ENCODE data around the gene INSR. TPM values are rescaled to one million over a fixed set of nuclear protein-coding genes. Genes with fewer than 3 reads are reported as not detected.

The INSR gene
- total RNA-seq, 4 donors from 2014 or later, result 150 to 420 (median 196) TPM

DNA sequence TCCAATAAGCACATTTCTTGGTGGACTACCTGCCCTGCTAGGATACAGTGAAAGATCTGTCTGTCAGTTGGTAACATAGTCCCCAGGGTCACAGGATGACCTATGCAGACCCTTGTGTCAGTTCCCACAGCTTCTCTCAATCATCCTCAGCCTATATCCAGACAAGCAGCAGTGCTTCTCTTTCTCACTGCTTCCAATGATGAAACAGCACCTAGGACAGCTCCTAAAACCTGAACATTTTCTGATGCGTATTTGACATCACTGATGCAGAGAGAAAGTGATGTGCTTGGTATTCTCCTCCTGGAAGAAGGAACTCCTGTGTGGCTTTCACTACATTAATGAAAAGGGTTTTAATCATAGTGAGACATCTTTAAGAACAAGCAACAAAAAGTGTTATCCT lies 181.0 kb downstream of the INSR start:
- DNase-seq (ENCODE audit: low spot score in 2 of 2), result no peak
- TF ChIP-seq CTCF (IDR thresholded peaks at IDR 0.05) (no peak), POLR2A (IDR thresholded peaks at IDR 0.05) (no peak), EP300 (IDR thresholded peaks at IDR 0.05) (no peak)
- WGBS, 2 donors, result 88 to 100% methylated on average over 1 of the region's 1 CpG
- peaks cover 0 to 7% (median 0%) of the 10 kb centered on the region in 4 donors for H3K4me1 ChIP-seq
- H3K4me3 ChIP-seq, result no peak overlapping the region
- H3K27ac ChIP-seq, result no peak overlapping the region
- H3K36me3 ChIP-seq, result peaks cover 0 to 40% (median 0%) of the 10 kb centered on the region in 3 donors
- H3K9me3 ChIP-seq, result peaks cover 0 to 7% (median 0%) of the 10 kb centered on the region in 4 donors
- H3K27me3 ChIP-seq, result no peaks in the 10 kb centered on the region

GRCh38 chr19:7112675-7113074 lies 181.5 kb downstream of the INSR start:
- TF ChIP-seq CTCF (IDR thresholded peaks at IDR 0.05), result no peak
- TF ChIP-seq POLR2A (IDR thresholded peaks at IDR 0.05), result no peak
- no peak for TF ChIP-seq EP300 (IDR thresholded peaks at IDR 0.05)
- Histone ChIP-seq H3K27me3 (no peaks in the 10 kb centered on the region), H3K4me1 (peaks cover 0 to 7% (median 0%) of the 10 kb centered on the region in 4 donors), H3K27ac (no peak overlapping the region), H3K4me3 (no peak overlapping the region), H3K36me3 (peaks cover 0 to 34% (median 0%) of the 10 kb centered on the region in 3 donors), H3K9me3 (peaks cover 0 to 7% (median 0%) of the 10 kb centered on the region in 4 donors)
- DNase-seq (ENCODE audit: low spot score in 2 of 2), result no peak
- 87% methylated on average over 4 of the region's 4 CpGs for WGBS, 2 donors

DNA sequence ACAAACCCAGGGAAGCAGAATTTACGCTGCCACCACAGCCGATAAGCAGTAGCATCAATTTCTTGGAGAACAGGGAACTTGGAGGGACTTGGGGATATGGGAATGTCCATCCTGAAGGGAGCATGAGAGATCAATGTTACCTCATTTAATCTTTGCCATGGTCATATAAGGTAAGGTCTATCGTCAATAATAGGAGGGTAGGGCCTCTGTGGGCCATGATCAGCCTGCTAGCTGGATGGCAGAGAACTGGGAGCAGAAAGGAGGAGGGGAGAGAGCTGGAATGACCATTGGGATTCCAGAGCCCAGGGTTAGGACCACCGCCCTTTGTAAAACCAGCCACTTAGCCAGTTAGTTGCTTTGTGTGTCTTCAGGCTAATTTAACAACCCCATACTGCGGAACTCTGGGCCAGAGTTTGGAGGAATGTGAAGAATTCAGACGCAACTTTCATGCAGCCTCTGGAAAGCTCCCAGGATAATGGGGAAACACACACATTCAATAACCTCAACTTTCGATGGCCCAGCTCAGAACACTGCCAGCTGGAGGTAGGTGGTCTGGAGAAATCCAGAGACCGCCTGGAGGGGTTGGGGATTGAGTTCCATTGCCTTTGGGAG lies 184.4 kb downstream of the INSR start:
- Histone ChIP-seq H3K36me3 (peaks cover 0 to 9% (median 0%) of the 10 kb centered on the region in 3 donors), H3K27ac (no peak overlapping the region), H3K9me3 (peaks cover 0 to 7% (median 0%) of the 10 kb centered on the region in 4 donors), H3K4me1 (no peaks in the 10 kb centered on the region), H3K4me3 (no peak overlapping the region), H3K27me3 (no peaks in the 10 kb centered on the region)
- TF ChIP-seq POLR2A (IDR thresholded peaks at IDR 0.05) (no peak), EP300 (IDR thresholded peaks at IDR 0.05) (no peak), CTCF (IDR thresholded peaks at IDR 0.05) (no peak)
- WGBS, 2 donors, result 54 to 59% methylated on average over 8 of the region's 8 CpGs
- DNase-seq (ENCODE audit: low spot score in 2 of 2), result no peak

DNA sequence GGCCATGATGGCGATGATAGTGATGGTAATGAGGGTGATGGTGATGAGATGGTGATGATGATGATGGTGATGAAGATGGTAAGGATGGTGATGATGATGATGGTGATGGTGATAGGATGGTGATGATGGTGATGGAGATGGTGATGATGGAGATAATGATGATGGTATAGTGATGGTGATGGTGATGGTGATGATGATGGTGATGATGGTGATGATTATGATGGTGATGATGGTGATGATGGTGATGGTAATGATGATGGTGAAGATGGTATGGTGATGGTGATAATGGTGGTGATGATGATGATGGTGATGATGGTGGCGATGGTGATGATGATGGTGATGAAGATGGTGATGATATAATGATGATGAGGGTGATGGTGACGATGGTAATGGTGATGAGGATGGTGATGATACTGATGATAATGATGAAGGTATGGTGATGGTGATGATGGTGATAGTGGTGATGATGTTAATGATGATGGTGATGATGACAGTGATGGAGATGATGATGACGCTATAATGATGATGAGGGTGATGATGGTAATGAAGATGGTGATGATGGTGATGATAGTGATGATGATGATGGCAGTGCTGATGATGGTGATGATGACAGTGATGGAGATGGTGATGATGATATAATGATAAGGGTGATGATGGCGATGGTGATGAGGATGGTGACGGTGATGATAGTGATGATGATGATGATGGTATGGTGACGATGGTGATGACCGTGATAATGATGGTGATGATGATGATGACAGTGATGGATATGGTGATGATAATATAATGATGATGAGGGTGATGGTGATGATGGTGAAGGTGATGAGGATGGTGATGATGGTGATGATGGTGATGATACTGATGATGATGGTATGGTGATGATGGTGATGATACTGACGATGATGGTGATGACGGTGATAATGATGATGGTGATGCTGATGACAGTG lies 187.2 kb downstream of the INSR start:
- Histone ChIP-seq H3K36me3 (no peaks in the 10 kb centered on the region), H3K27me3 (no peaks in the 10 kb centered on the region)
- WGBS, 2 donors, result 82 to 86% methylated on average over 10 of the region's 10 CpGs

More for the DNA sequence above, 187.2 kb downstream of the INSR start:
- H3K27ac ChIP-seq, result no peak overlapping the region
- no peaks in the 10 kb centered on the region for H3K9me3 ChIP-seq
- H3K4me3 ChIP-seq, result no peak overlapping the region
- no peak for TF ChIP-seq CTCF (IDR thresholded peaks at IDR 0.05)
- no peak for TF ChIP-seq EP300 (IDR thresholded peaks at IDR 0.05)
- no peak for TF ChIP-seq POLR2A (IDR thresholded peaks at IDR 0.05)
- no peaks in the 10 kb centered on the region for H3K4me1 ChIP-seq
- DNase-seq (ENCODE audit: low spot score in 2 of 2), result no peak
